Brain microvascular endothelial cell (primary cell): Measurements from ENCODE around the gene TICRR.
A peak's percentile ranks its signal among the peaks of the same experiment; 100 is the strongest.

Source experiments
- DNase-seq: peaks from one replicate; pipeline ENCODE4 v3.0.0-alpha.2; 2020
- H3K27ac ChIP-seq: fragments of 250-450 bp; sonication (Bioruptor Pico); 2 replicates; pipeline ENCODE4 v1.5.1; 2020; ENCODE audit warnings: mild to moderate bottlenecking, moderate library complexity
- H3K27me3 ChIP-seq: fragments of 250-450 bp; sonication (Bioruptor Pico); replicated peaks from 2 replicates; pipeline ENCODE4 v1.5.1; 2020; ENCODE audit warnings: mild to moderate bottlenecking
- H3K36me3 ChIP-seq: fragments of 250-450 bp; sonication (Bioruptor Pico); replicated peaks from 2 replicates; pipeline ENCODE4 v1.5.1; 2020; ENCODE audit warnings: mild to moderate bottlenecking
- H3K4me3 ChIP-seq: 2 replicates; pipeline ENCODE4 v1.5.1; 2011; ENCODE audit warnings: low read depth, mild to moderate bottlenecking, control low read depth, low read length, moderate library complexity
- CTCF ChIP-seq: IDR thresholded peaks from 2 replicates; pipeline ENCODE4 v1.5.1; 2011; ENCODE audit warnings: low read depth, mild to moderate bottlenecking, moderate library complexity, low read length, control low read depth, inconsistent platforms; ENCODE audit errors: missing control alignments
- in situ Hi-C: cut with HindIII; loops from 2 replicates; pipeline ENCODE4 v1.10.0; 2017; ENCODE audit warnings: low sequenced_read_pairs, low pct_ligation_motif_present

TICRR gene

GRCh38 chr15:89653578-89653977 is 78.3 kb downstream of the TICRR start:
- no peak overlapping the region for H3K4me3 ChIP-seq
- TF ChIP-seq CTCF, result no peak
- no peak overlapping the region for H3K27ac ChIP-seq
- H3K36me3 ChIP-seq, result peaks cover 4% of the 10 kb centered on the region
- H3K27me3 ChIP-seq, result no peaks in the 10 kb centered on the region
- DNase-seq, result no peak
- in situ Hi-C loops, result no loop called here

- H3K27me3 ChIP-seq, result no peaks in the 10 kb centered on the region
- peaks cover 3% of the 10 kb centered on the region for H3K36me3 ChIP-seq
- in situ Hi-C loops, result no loop called here
- no peak for TF ChIP-seq CTCF
- peak overlapping the region; percentile 73 for H3K4me3 ChIP-seq
- no peak for DNase-seq
- no peak overlapping the region for H3K27ac ChIP-seq
These were observed 79.1 kb downstream of the TICRR start for GRCh38 chr15:89654301-89654761.

GRCh38 chr15:89654847-89655805 is 79.9 kb downstream of the TICRR start, which contains the start of gene KIF7:
Gene KIF7 (minus strand): TSS chr15:89655467. CDS start chr15:89652930, 2,537 bp downstream.
- peak; percentile 16 for DNase-seq
- in situ Hi-C loops, result no loop called here
- Histone ChIP-seq H3K36me3 (peaks cover 3% of the 10 kb centered on the region), H3K27ac (no peak within 1 kb of the TSS), H3K27me3 (no peaks in the 10 kb centered on the region), H3K4me3 (peak within 1 kb of the TSS; percentile 73)
- no peak for TF ChIP-seq CTCF

GRCh38 chr15:89656116-89656815 is 81.0 kb downstream of the TICRR start:
- no peak for DNase-seq
- H3K4me3 ChIP-seq, result no peak overlapping the region
- no peak overlapping the region for H3K27ac ChIP-seq
- H3K36me3 ChIP-seq, result peaks cover 3% of the 10 kb centered on the region
- no peak for TF ChIP-seq CTCF
- H3K27me3 ChIP-seq, result no peaks in the 10 kb centered on the region
- in situ Hi-C loops, result no loop called here

GRCh38 chr15:89657686-89658200 is 82.5 kb downstream of the TICRR start:
- TF ChIP-seq CTCF, result no peak
- Histone ChIP-seq H3K27me3 (no peaks in the 10 kb centered on the region), H3K36me3 (no peaks in the 10 kb centered on the region), H3K27ac (no peak overlapping the region), H3K4me3 (no peak overlapping the region)
- in situ Hi-C loops, result no loop called here
- DNase-seq, result no peak
